GM19467 (cell line): Measurements from ENCODE around the gene BCAT1.
"Not testable (repeated sequence)": the region's sequence is repeated elsewhere in the genome, so short reads cannot be mapped to it uniquely, and the experiment has no call there.

Experiments
- ATAC-seq: cut with Tn5 transposase; IDR thresholded peaks from one replicate; pipeline ENCODE4 v1.9.1; 2021; ENCODE audit warnings: mild to moderate bottlenecking, moderate library complexity; ENCODE audit not compliant: unreplicated experiment

BCAT1 gene

GRCh38 chr12:24960222-24960855 is 11.4 kb upstream of the BCAT1 start:
- no peak for ATAC-seq

GRCh38 chr12:24956351-24956750 is 7.5 kb upstream of the BCAT1 start:
- not testable (repeated sequence) for ATAC-seq

DNA sequence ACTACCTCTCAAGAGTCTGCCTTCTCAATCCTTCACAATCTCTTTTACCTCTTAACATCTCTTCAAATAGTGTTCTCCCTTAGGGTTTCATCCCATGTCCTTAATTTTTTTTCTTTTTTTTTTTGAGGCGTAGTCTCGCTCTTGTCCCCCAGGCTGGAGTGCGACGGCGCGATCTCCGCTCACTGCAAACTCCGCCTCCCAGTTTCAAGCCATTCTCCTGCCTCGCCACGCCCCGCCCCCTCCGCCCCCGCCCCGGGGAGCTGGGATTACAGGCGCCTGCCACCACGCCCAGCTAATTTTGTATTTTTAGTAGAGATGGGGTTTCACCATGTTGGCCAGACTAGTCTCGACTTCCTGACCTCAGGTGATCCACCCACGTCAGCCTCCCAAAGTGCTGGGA is 7.0 kb upstream of the BCAT1 start:
- no peak for ATAC-seq

- ATAC-seq, result no peak
Observed at GRCh38 chr12:24955389-24955788, 6.5 kb upstream of the BCAT1 start.

GRCh38 chr12:24954261-24954660 is 5.4 kb upstream of the BCAT1 start:
- no peak for ATAC-seq

DNA sequence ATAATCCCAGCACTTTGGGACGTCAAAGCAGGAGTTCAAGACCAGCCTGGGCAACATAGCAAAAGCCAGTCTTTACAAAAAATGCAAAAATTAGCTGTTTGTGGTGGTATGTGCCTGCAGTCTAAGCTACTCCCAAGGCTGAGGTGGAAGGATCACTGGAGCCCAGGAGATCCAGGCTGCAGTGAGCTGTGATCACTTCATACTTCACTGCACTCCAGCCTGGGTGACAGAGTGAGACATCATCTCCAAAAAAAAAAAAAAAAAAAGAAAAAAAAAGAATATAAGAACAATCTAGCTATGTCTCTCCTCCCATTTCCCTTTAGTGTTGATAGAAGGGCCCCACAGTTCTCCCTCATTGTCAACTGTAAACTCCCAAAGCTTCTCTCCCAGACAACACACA is 3.5 kb upstream of the BCAT1 start:
- ATAC-seq, result no peak

DNA sequence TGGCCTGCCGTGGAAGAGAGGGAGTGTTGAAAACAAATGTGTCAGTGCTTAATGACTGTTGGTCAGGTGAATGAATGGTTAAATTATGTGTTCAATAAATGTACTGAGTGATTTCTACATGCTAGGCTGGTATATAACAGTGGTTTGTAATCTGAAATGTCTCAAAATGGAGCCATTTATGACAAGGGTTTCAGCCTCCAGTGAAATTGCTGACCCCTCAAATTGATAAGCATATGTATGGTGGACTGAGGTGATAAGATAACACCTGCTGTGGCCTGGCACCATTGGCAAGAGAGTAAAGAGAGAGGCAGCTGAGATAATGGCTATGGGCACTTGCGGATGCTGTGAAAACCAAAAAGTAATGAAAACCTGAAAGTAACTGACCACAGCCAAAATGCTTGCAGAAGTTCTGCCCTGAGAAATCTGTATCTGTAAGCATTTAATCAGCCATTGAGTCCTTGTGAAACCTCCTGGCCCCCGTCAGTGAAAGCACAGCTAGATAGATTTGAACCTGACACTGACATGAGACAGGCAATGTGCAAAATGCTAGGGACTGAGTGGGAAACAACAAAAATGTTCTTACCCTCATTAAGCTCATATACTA is 1.4 kb upstream of the BCAT1 start:
- no peak for ATAC-seq

DNA sequence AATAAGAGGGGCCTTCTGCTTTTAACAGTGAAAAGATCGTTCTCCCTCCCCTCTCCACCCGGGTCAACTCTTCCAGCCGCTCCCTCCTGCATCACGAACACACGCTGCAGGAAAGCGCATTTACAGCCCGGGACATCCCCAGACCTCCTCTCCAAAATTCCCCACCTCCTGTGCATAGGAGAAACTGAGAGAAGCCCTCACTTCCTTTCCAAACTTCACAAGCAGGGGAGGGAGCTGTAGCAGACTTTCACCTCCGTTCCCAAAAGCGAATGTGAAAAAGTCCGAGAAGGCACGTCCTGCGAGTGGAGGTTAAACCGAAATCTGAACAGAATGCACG is 513 bp downstream of the BCAT1 start:
- ATAC-seq, result no peak

DNA sequence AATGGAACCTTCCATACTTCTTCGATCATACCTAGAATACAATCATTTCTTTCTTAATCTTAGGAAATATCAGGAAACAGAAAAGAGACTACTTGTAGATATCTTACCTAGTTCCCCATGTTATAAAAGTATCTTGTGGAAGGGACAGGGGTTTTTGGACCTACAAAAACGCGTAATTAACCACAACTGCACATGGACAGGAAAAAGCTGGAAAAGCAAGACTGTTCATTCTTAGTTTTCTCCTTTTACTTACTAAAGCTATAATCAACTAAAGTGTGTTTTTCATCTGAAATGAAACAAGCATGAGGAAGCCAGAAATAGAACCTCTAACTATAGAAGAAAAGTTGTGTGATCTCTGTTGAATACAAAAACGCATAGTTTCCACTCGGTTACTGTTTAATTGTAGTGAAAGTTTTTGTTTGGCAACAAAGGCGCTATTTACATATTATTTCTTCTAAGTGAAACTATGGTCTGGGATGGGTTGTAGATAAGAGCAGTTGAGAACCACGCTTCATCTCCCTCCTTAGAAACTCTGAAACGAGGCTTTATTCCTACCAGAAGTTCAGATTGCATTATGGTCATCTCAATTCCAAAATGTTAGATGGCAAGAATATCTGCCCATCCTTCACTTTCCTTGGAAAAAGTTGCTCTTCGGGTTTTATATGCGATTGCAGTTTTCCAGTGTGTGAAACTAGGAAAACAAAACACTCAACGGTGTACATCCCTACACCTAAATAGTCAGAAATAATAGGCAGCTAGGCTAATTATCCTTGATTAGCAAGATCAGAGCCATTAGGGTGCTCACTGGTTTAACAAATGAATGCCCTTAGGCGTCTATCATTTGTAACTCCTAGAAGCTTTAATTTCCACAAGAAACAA is 1.1 kb downstream of the BCAT1 start:
- no peak for ATAC-seq

DNA sequence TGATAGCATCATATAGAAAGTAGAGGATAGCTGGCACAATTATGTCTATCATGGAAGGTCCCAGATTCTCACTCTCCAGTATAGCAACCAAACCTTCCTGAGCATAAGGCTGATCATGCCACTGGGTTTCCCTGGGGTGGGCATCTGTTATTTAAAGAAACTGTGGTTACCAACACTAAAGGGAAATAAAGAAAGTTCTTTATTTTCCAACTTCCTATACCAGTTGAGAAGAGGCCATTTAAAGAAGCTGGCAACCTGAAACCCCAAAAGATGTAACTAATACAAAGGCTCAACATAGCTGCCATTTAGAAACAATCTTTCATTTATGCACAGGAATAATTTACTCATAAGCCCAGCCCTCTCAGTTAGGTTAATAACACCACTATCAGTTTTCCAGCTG is 3.1 kb downstream of the BCAT1 start:
- ATAC-seq, result no peak

- no peak for ATAC-seq
Observed at GRCh38 chr12:24945039-24945438, 3.9 kb downstream of the BCAT1 start.

- ATAC-seq, result no peak
Observed at GRCh38 chr12:24944601-24944975, 4.3 kb downstream of the BCAT1 start.

DNA sequence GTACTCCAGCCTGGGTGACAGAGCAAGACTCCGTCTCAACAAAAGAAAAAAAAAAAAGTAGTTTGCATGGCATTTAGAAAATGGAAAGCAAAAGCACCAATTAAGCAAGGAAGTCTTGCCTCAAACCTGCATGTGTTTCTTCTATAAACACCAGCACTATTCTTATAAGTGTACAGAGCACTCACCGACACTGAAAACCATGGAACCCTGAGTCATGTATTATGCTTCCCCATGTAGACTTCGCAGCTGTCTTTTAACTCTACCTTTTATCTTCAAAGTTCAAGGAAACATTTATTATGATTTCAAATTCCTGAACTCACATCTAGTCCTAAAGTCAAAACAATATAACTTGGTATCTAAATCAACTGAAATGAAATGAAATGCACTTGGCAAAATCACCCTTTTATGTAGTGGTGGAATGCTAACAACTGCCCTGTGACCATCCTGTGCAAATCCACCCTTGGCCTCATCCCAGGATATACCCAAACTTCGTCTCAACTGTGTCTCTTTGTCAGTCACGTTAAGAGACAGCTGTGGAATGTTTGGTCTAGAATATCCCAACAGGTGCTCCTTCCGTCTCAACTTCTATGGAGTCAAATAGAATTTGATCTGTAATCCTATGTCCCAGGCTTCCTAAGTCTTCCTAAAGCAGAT is 4.8 kb downstream of the BCAT1 start:
- no peak for ATAC-seq

- ATAC-seq, result no peak
Observed at GRCh38 chr12:24940157-24940556, 8.7 kb downstream of the BCAT1 start.

DNA sequence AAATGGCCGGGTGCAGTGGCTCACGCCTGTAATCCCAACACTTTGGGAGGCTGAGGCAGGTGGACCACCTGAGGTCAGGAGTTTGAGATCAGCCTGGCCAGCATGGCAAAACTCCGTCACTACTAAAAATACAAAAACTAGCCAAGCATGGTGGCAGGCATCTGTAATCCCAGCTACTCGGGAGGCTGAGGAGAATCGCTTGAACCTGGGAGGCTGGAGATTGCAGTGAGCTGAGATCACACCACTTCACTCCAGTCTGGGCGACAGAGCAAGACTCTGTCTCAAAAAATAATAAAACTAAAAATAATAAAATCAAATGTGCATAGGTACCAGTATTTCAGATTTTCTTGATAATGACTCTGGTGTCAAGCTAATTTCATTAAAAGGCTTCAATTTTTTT is 9.3 kb downstream of the BCAT1 start:
- ATAC-seq, result not testable (repeated sequence)

GRCh38 chr12:24938341-24938740 is 10.6 kb downstream of the BCAT1 start:
- no peak for ATAC-seq

- no peak for ATAC-seq
Observed at GRCh38 chr12:24937553-24938244, 11.2 kb downstream of the BCAT1 start.

GRCh38 chr12:24933694-24934407 is 15.1 kb downstream of the BCAT1 start:
- no peak for ATAC-seq

- ATAC-seq, result peak; percentile 89
Observed at GRCh38 chr12:24931666-24932405, 17.1 kb downstream of the BCAT1 start.

- no peak for ATAC-seq
Observed at GRCh38 chr12:24929953-24930352, 18.9 kb downstream of the BCAT1 start.
